Measurements from ENCODE around the gene ARHGAP45.

GRCh38 chr19:1052349-1052975, 14.5 kb upstream of the ARHGAP45 start:
- TF ChIP-seq CTCF (IDR thresholded peaks at IDR 0.05) (no peak), POLR2A (IDR thresholded peaks at IDR 0.05) (no peak)
